Measurements from ENCODE around the gene SNED1. TPM values are rescaled to one million over a fixed set of nuclear protein-coding genes. Genes with fewer than 3 reads are reported as not detected.

SNED1 gene
- polyA plus RNA-seq, 1 donor (not counting 4 experiments of a cell fraction or from before 2014, with no cell fraction given): 0.12 TPM

- dilution Hi-C loops (cut with MboI; ENCODE audit: extremely low pct_ligation_motif_present, low sequenced_read_pairs): no loop called here
Measured at GRCh38 chr2:241135737-241136136, 137.3 kb downstream of the SNED1 start.

DNA sequence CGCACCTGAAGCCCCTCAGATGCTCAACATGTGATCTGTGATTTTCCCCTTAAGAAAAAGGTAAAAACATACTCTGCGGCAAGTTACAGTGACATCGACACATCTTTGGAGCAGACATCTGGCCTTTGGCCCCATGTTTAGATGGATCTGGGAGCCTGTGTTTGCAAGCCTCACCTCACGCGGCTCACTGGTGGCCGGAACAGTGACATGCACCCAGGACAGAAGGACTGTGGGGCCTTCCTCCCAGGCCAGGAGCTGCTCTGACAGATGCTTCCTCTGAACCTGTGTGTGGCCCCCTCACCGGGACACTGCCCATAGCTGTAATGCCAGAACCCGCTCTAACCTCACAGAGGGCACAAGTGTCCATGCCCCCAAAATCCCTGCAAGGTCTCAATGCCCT, 137.8 kb downstream of the SNED1 start:
- Histone ChIP-seq H3K79me2 (ENCODE audit: control insufficient read depth, insufficient read depth, low read length) (no peaks in the 10 kb centered on the region), H3K4me2 (ENCODE audit: control insufficient read depth, extremely low read depth, insufficient read depth, low read depth, low read length) (no peak overlapping the region), H3K4me3 (ENCODE audit: control insufficient read depth in 2 of 3, extremely low read depth in 1 of 3, insufficient read depth in 2 of 3, low read depth in 1 of 3, low read length in 3 of 3) (no peak overlapping the region), H2AFZ (ENCODE audit: control insufficient read depth, low read length) (no peak overlapping the region), H4K20me1 (ENCODE audit: control insufficient read depth, extremely low read depth, insufficient read depth, low read length) (no peaks in the 10 kb centered on the region), H3K36me3 (ENCODE audit: control insufficient read depth in 2 of 2, extremely low read depth in 1 of 2, insufficient read depth in 2 of 2, low read length in 2 of 2) (peaks cover 0 to 2% of the 10 kb centered on the region in 2 experiments), H3K9me1 (ENCODE audit: control insufficient read depth, extremely low read depth, insufficient read depth, low read length) (no peaks in the 10 kb centered on the region), H3K9me3 (ENCODE audit: control insufficient read depth, low read depth, low read length) (no peaks in the 10 kb centered on the region), H3K27ac (ENCODE audit: control insufficient read depth, insufficient read depth, low read length) (no peak overlapping the region), H3K4me1 (ENCODE audit: control insufficient read depth, extremely low read depth, insufficient read depth, low read length) (no peaks in the 10 kb centered on the region), H3K27me3 (ENCODE audit: control insufficient read depth, extremely low read depth, insufficient read depth, low read length) (no peaks in the 10 kb centered on the region), H3K9ac (ENCODE audit: control insufficient read depth, extremely low read depth, insufficient read depth, low read length) (no peak overlapping the region)
- FAIRE-seq (no peak), DNase-seq (ENCODE audit: low read depth, low spot score) (no peak)
- TF ChIP-seq EZH2 (IDR thresholded peaks at IDR 0.05; ENCODE audit: low read length): no peak
- dilution Hi-C loops (cut with MboI; ENCODE audit: extremely low pct_ligation_motif_present, low sequenced_read_pairs): no loop called here

More at GRCh38 chr2:241135737-241136136, 137.3 kb downstream of the SNED1 start:
- TF ChIP-seq CTCF (optimal IDR thresholded peaks at IDR 0.05 in 1 of 3, IDR thresholded peaks at IDR 0.05 in 1 of 3, conservative IDR thresholded peaks at IDR 0.05 in 1 of 3; ENCODE audit: extremely low read depth in 1 of 3, insufficient read depth in 2 of 3, low read length in 3 of 3): no peak
- TF ChIP-seq EZH2 (IDR thresholded peaks at IDR 0.05; ENCODE audit: low read length): no peak
- FAIRE-seq (no peak), DNase-seq (ENCODE audit: low read depth, low spot score) (no peak)
- Histone ChIP-seq H3K4me1 (ENCODE audit: control insufficient read depth, extremely low read depth, insufficient read depth, low read length) (no peaks in the 10 kb centered on the region), H4K20me1 (ENCODE audit: control insufficient read depth, extremely low read depth, insufficient read depth, low read length) (no peaks in the 10 kb centered on the region), H2AFZ (ENCODE audit: control insufficient read depth, low read length) (no peak overlapping the region), H3K4me2 (ENCODE audit: control insufficient read depth, extremely low read depth, insufficient read depth, low read depth, low read length) (no peak overlapping the region), H3K4me3 (ENCODE audit: control insufficient read depth in 2 of 3, extremely low read depth in 1 of 3, insufficient read depth in 2 of 3, low read depth in 1 of 3, low read length in 3 of 3) (no peak overlapping the region), H3K9me1 (ENCODE audit: control insufficient read depth, extremely low read depth, insufficient read depth, low read length) (no peaks in the 10 kb centered on the region), H3K79me2 (ENCODE audit: control insufficient read depth, insufficient read depth, low read length) (no peaks in the 10 kb centered on the region), H3K27me3 (ENCODE audit: control insufficient read depth, extremely low read depth, insufficient read depth, low read length) (no peaks in the 10 kb centered on the region), H3K9me3 (ENCODE audit: control insufficient read depth, low read depth, low read length) (no peaks in the 10 kb centered on the region), H3K36me3 (ENCODE audit: control insufficient read depth in 2 of 2, extremely low read depth in 1 of 2, insufficient read depth in 2 of 2, low read length in 2 of 2) (peaks cover 0 to 2% of the 10 kb centered on the region in 2 experiments), H3K9ac (ENCODE audit: control insufficient read depth, extremely low read depth, insufficient read depth, low read length) (no peak overlapping the region), H3K27ac (ENCODE audit: control insufficient read depth, insufficient read depth, low read length) (no peak overlapping the region)

DNA sequence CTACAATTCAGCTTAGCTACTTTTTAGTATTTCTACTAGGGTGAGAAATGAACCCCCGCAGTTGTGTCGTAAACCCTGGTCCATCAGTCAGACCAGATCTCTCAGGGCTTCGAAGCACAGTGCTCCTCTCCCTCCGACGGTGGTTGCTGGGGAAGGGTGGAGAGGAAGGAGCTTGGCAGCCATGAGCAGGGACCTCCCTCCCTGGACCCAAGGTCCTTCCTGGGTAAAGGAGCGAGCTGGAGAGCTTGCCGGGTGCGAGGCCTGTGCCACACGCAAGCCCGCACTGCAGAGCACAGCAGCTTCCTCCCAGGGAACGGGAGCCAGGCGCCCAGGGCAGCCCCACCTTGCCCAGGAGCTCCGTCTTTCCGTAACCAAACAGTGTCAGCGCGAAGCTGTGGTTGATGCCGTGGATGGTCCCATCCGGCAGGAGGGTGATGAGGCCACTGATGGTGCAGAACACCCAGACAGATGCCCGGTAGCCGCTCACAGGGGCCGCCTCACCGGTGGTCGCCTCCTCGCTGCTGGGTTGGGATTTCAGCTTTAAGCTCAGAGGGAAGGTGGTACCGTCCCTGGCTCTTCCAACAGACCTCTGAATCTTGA, 138.3 kb downstream of the SNED1 start:
- H3K4me2 ChIP-seq (ENCODE audit: control insufficient read depth, extremely low read depth, insufficient read depth, low read depth, low read length): no peak overlapping the region
- H2AFZ ChIP-seq (ENCODE audit: control insufficient read depth, low read length): no peak overlapping the region
- DNase-seq (ENCODE audit: low read depth, low spot score): no peak
- dilution Hi-C loops (cut with MboI; ENCODE audit: extremely low pct_ligation_motif_present, low sequenced_read_pairs): no loop called here
- no peaks in the 10 kb centered on the region for H4K20me1 ChIP-seq (ENCODE audit: control insufficient read depth, extremely low read depth, insufficient read depth, low read length)
- TF ChIP-seq EZH2 (IDR thresholded peaks at IDR 0.05; ENCODE audit: low read length): no peak
- TF ChIP-seq CTCF (optimal IDR thresholded peaks at IDR 0.05 in 1 of 3, IDR thresholded peaks at IDR 0.05 in 1 of 3, conservative IDR thresholded peaks at IDR 0.05 in 1 of 3; ENCODE audit: extremely low read depth in 1 of 3, insufficient read depth in 2 of 3, low read length in 3 of 3): no peak
- peaks cover 0 to 2% of the 10 kb centered on the region in 2 experiments for H3K36me3 ChIP-seq (ENCODE audit: control insufficient read depth in 2 of 2, extremely low read depth in 1 of 2, insufficient read depth in 2 of 2, low read length in 2 of 2)
- no peak overlapping the region for H3K27ac ChIP-seq (ENCODE audit: control insufficient read depth, insufficient read depth, low read length)
- H3K4me1 ChIP-seq (ENCODE audit: control insufficient read depth, extremely low read depth, insufficient read depth, low read length): no peaks in the 10 kb centered on the region
- H3K79me2 ChIP-seq (ENCODE audit: control insufficient read depth, insufficient read depth, low read length): no peaks in the 10 kb centered on the region
- H3K27me3 ChIP-seq (ENCODE audit: control insufficient read depth, extremely low read depth, insufficient read depth, low read length): no peaks in the 10 kb centered on the region
- no peaks in the 10 kb centered on the region for H3K9me3 ChIP-seq (ENCODE audit: control insufficient read depth, low read depth, low read length)
- H3K9me1 ChIP-seq (ENCODE audit: control insufficient read depth, extremely low read depth, insufficient read depth, low read length): no peaks in the 10 kb centered on the region
- FAIRE-seq: no peak
- no peak overlapping the region for H3K4me3 ChIP-seq (ENCODE audit: control insufficient read depth in 2 of 3, extremely low read depth in 1 of 3, insufficient read depth in 2 of 3, low read depth in 1 of 3, low read length in 3 of 3)
- H3K9ac ChIP-seq (ENCODE audit: control insufficient read depth, extremely low read depth, insufficient read depth, low read length): no peak overlapping the region
